AG04449 (cell line): ENCODE data around the gene USP4.

ENCODE experiments used
- CTCF ChIA-PET: fragments of 350-600 bp; formaldehyde crosslinking; extraction: SDS; loops from one replicate; lab custom pipeline; 2021; ENCODE audit warnings: antibody characterized with exemption; lab: Yijun Ruan, JAX
- POLR2A ChIA-PET: fragments of 400-600, 350-600 bp; formaldehyde crosslinking; extraction: SDS; loops from one replicate; lab custom pipeline; 2020; ENCODE audit warnings: antibody characterized with exemption, inconsistent platforms; lab: Yijun Ruan, JAX
- DNase-seq: peaks from one replicate; pipeline ENCODE4 v3.0.0-alpha.2; 2010; ENCODE audit warnings: low read depth, low spot score
- H3K4me3 ChIP-seq: 2 replicates; pipeline ENCODE4 v1.5.1; 2011; ENCODE audit warnings: low read depth, mild to moderate bottlenecking, control low read depth, low read length
- TF ChIP-seq, protein P1 (sequence below): IDR thresholded peaks from one replicate; pipeline ENCODE4 v1.5.1; 2011; ENCODE audit warnings: mild to moderate bottlenecking, moderate library complexity, low read length, control low read depth, inconsistent platforms; ENCODE audit not compliant: insufficient read depth; ENCODE audit errors: missing control alignments

USP4 gene

DNA sequence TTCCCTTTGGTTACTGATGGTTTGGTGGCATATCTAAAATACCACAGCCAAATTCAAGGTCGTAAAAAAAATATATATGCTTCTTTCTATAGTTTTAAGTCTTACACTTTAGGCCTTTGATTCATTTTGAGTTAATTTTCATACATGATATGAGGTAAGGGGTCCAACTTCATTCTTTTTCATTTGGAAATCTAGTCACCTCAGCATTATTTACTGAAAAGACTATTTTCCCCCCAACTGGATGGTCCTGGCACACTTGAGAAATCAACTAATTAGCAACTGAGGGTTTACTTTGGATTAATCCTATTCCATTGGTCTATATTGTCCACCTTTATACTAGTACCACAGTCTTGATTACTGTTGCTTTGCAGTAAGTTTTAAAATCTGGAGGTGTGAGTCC is 45.8 kb upstream of the USP4 start:
- ChIA-PET POLR2A (no interaction called here), CTCF (interaction anchor here (1.0 to 1.3 kb wide), 2 partner anchors 16 to 45 kb away, joined by 3 read pairs; no protein-coding TSS in a partner anchor)
- no peak for DNase-seq
- no peak overlapping the region for H3K4me3 ChIP-seq
- TF ChIP-seq, protein P1, sequence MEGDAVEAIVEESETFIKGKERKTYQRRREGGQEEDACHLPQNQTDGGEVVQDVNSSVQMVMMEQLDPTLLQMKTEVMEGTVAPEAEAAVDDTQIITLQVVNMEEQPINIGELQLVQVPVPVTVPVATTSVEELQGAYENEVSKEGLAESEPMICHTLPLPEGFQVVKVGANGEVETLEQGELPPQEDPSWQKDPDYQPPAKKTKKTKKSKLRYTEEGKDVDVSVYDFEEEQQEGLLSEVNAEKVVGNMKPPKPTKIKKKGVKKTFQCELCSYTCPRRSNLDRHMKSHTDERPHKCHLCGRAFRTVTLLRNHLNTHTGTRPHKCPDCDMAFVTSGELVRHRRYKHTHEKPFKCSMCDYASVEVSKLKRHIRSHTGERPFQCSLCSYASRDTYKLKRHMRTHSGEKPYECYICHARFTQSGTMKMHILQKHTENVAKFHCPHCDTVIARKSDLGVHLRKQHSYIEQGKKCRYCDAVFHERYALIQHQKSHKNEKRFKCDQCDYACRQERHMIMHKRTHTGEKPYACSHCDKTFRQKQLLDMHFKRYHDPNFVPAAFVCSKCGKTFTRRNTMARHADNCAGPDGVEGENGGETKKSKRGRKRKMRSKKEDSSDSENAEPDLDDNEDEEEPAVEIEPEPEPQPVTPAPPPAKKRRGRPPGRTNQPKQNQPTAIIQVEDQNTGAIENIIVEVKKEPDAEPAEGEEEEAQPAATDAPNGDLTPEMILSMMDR, result no peak

DNA sequence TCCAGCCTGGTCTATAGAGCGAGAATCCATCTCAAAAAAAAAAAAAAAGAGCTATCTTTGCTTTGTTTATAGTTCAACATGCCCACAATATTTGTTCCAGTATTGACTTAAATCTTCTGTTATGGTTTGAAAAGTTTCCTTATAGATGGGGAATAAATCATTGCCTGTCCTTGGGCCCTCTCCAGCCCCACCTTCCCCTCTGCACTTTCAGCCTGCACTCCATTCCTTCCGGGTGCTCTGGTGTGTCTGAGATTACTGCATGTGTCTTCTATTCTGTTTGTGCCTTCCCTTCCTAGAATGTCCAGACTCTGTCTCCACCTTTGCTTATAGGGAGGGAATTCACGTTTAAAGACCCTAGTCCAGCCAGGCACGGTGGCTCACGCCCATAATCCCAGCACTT is 43.5 kb upstream of the USP4 start:
- POLR2A ChIA-PET, result interaction anchor here (0.6 kb wide), 1 partner anchor 23 kb away, joined by 3 read pairs; no protein-coding TSS in a partner anchor
- CTCF ChIA-PET, result interaction anchor here (1.5 kb wide), 1 partner anchor 11 kb away, joined by 3 read pairs; no protein-coding TSS in a partner anchor
- DNase-seq, result no peak
- no peak overlapping the region for H3K4me3 ChIP-seq
- TF ChIP-seq, protein P1, result no peak

DNA sequence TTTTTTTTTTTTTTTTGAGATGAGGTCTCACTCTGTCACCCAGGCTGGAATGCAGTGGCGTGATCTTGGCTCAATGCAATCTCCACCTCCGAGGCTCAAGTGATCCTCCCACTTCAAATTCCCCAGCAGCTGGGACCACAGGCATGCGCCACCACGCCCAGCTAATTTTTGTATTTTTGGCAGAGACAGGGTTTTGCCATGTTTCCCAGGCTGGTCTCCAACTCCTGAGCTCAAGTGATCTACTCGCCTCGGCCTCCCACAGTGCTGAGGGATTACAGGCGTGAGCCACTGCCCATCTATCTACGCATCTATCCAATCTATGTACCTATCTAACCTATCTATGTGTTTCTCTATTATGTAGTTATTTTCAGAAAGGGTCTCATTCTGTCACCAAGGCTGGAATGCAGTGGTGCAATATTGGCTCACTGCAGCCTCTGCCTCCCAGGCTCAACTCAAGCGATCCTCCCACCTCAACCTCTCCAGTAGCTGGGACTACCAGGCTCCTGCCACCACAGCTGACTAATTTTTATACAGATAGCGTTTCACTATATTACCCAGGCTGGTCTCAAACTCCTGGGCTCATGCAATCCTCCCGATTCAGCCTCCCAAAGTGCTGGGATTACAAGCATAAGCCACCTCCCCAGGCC is 38.5 kb upstream of the USP4 start:
- DNase-seq, result peak; percentile 53
- TF ChIP-seq, protein P1, result no peak
- ChIA-PET POLR2A (interaction anchor here (0.7 to 2.2 kb wide), 5 partner anchors 20 to 71 kb away, joined by 4 to 7 read pairs (median 4); partner anchors contain the start of genes RHOA and TCTA), CTCF (interaction anchor here (1.2 to 1.6 kb wide), 2 partner anchors 16 to 58 kb away, joined by 3 to 4 read pairs; no protein-coding TSS in a partner anchor)
- H3K4me3 ChIP-seq, result no peak overlapping the region

DNA sequence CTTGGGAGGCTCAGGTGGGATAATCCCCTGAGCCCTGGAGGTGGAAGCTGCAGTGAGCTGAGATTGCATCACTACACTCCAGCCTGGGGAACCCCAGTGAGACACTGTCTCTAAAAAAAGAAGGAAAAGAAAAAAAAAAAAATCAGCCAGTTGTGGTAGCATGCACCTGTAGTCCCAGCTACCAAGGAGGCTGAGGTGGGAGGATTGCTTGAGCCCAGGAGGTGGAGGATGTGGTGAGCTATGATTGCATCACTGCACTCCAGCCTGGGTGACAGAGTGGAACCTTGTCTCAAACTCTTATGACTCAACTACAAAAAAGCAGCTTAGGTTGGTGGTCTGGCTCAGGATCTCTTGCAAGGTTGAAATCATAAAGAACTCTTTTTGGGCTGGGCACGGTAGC is 37.6 kb upstream of the USP4 start:
- no peak overlapping the region for H3K4me3 ChIP-seq
- POLR2A ChIA-PET, result interaction anchor here (1.1 to 2.2 kb wide), 4 partner anchors 19 to 34 kb away, joined by 4 to 7 read pairs (median 4); partner anchors contain the start of genes RHOA and TCTA
- CTCF ChIA-PET, result interaction anchor here (1.6 kb wide), 1 partner anchor 15 kb away, joined by 4 read pairs; no protein-coding TSS in a partner anchor
- DNase-seq, result no peak
- TF ChIP-seq, protein P1, result no peak

DNA sequence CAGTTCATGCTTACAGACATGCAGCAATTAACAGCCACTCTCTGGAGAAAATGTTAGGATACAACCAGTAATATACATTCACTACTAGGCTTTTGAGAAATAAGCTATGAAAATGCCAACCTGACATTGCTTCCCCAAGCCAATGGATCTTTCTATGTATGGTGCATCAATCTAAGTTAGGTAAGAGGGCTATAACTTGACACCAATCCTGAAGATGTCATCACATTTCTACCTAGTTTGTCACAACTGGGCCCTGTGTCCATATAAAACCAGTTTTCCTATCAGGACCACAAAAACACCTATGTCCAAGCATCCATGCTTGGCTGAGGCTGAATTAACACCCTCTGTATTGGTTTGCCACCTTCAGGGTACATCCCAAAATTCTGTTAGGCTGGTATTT is 32.1 kb upstream of the USP4 start:
- ChIA-PET POLR2A (interaction anchor here (1.3 kb wide), 1 partner anchor 40 kb away, joined by 3 read pairs; the partner anchor contains the start of gene RHOA), CTCF (no interaction called here)
- TF ChIP-seq, protein P1, result no peak
- DNase-seq, result no peak
- no peak overlapping the region for H3K4me3 ChIP-seq
